Common myeloid progenitor, CD34-positive (primary cell): ENCODE results near the gene NMRK2.

Source experiments
- CTCF ChIA-PET: fragments of 350-600 bp; sonication (Branson Sonifier 250); formaldehyde crosslinking; loops from one replicate; lab custom pipeline; 2021; ENCODE audit warnings: antibody characterized with exemption; lab: Charles Lee
- POLR2A ChIA-PET: fragments of 350-600 bp; sonication (Branson Sonifier 250); formaldehyde crosslinking; loops from one replicate; lab custom pipeline; 2021; ENCODE audit warnings: antibody characterized with exemption; lab: Charles Lee
- DNase-seq, 3 donors: peaks; one replicate each; pipeline versions ENCODE4 v3.0.0 to v3.0.0-alpha.2; 2013
- H3K27ac ChIP-seq, 2 experiments: 1 replicate in 1 of 2; 2 replicates in 1 of 2; pipeline ENCODE4 v1.7.0; 2013; ENCODE audit warnings: inconsistent platforms in 2 of 2, low read length in 2 of 2, mild to moderate bottlenecking in 2 of 2, low read depth in 1 of 2, moderate library complexity in 1 of 2; ENCODE audit not compliant: severe bottlenecking in 2 of 2, insufficient read depth in 1 of 2, poor library complexity in 1 of 2
- H3K27me3 ChIP-seq, 5 experiments: replicated peaks in 2 of 5; 1 replicate in 3 of 5; 2 replicates in 2 of 5; pipeline versions ENCODE4 v1.6.1 to v1.7.0; 2013; ENCODE audit warnings: low read length in 4 of 5, mild to moderate bottlenecking in 2 of 5, moderate library complexity in 2 of 5, inconsistent platforms in 1 of 5; ENCODE audit not compliant: insufficient read depth in 5 of 5, control insufficient read depth in 4 of 5
- H3K36me3 ChIP-seq, 4 experiments: 1 replicate in 2 of 4; 2 replicates in 2 of 4; pipeline versions ENCODE4 v1.6.1 to v1.7.0; 2013; ENCODE audit warnings: low read length in 3 of 4, control low read depth in 1 of 4, mild to moderate bottlenecking in 1 of 4; ENCODE audit not compliant: control insufficient read depth in 4 of 4, insufficient read depth in 4 of 4
- H3K4me1 ChIP-seq, 4 experiments: 1 replicate in 3 of 4; 2 replicates in 1 of 4; pipeline versions ENCODE4 v1.6.1 to v1.7.1; 2013; ENCODE audit warnings: low read length in 3 of 4, mild to moderate bottlenecking in 3 of 4, control low read depth in 1 of 4, inconsistent platforms in 1 of 4, moderate library complexity in 1 of 4; ENCODE audit not compliant: control insufficient read depth in 4 of 4, insufficient read depth in 4 of 4; ENCODE audit errors: control extremely low read depth in 1 of 4
- H3K4me3 ChIP-seq, 7 experiments: 1 replicate in 4 of 7; 2 replicates in 3 of 7; pipeline versions ENCODE4 v1.5.1 to v1.7.0; 2013; ENCODE audit warnings: mild to moderate bottlenecking in 7 of 7, low read length in 6 of 7, moderate library complexity in 6 of 7, inconsistent platforms in 2 of 7, low read depth in 2 of 7, control low read depth in 1 of 7; ENCODE audit not compliant: insufficient read depth in 4 of 7, control insufficient read depth in 1 of 7; ENCODE audit errors: extremely low read depth in 1 of 7
- H3K9me3 ChIP-seq, 5 experiments: 1 replicate in 4 of 5; 2 replicates in 1 of 5; pipeline versions ENCODE4 v1.6.1 to v1.7.1; 2013; ENCODE audit warnings: low read length in 4 of 5, mild to moderate bottlenecking in 2 of 5, inconsistent platforms in 1 of 5, low read depth in 1 of 5, moderate library complexity in 1 of 5; ENCODE audit not compliant: control insufficient read depth in 4 of 5, insufficient read depth in 2 of 5; ENCODE audit errors: control extremely low read depth in 1 of 5
- WGBS: methylation state at CpG from one replicate; pipeline ENCODE4 v1.1.5; 2013; ENCODE audit not compliant: insufficient coverage; 5-methylcytosine and 5-hydroxymethylcytosine counted together

Gene NMRK2

GRCh38 chr19:3986260-3987041 lies 53.6 kb downstream of the NMRK2 start:
- no peaks in the 10 kb centered on the region for H3K27me3 ChIP-seq
- H3K4me3 ChIP-seq = peak overlapping the region in 6 of 7 experiments; percentile 85 to 100 (median 100)
- peak; percentile 81 to 87 (median 87) for DNase-seq
- peaks cover 15 to 38% (median 33%) of the 10 kb centered on the region in 4 experiments for H3K4me1 ChIP-seq
- H3K27ac ChIP-seq = peak overlapping the region in 1 of 2 experiments; percentile 96
- WGBS = 0% methylated on average over 8 of the region's 21 CpGs
- POLR2A ChIA-PET = interaction anchor here (0.6 kb wide), 1 partner anchor 86 kb away, joined by 3 read pairs; no protein-coding TSS in a partner anchor
- H3K9me3 ChIP-seq = no peaks in the 10 kb centered on the region
- CTCF ChIA-PET = interaction anchor here (0.9 to 2.0 kb wide), 8 partner anchors 11 to 221 kb away, joined by 3 to 8 read pairs (median 4); no protein-coding TSS in a partner anchor
- H3K36me3 ChIP-seq = peaks cover 14 to 34% (median 29%) of the 10 kb centered on the region in 4 experiments

GRCh38 chr19:3987619-3988371 lies 54.9 kb downstream of the NMRK2 start:
- Histone ChIP-seq H3K9me3 (no peaks in the 10 kb centered on the region), H3K27me3 (no peaks in the 10 kb centered on the region), H3K4me1 (peaks cover 15 to 38% (median 33%) of the 10 kb centered on the region in 4 experiments), H3K27ac (no peak overlapping the region), H3K4me3 (peak overlapping the region in 5 of 7 experiments; percentile 21 to 100 (median 95)), H3K36me3 (peaks cover 6 to 20% (median 17%) of the 10 kb centered on the region in 4 experiments)
- ChIA-PET CTCF (interaction anchor here (0.8 to 2.2 kb wide), 11 partner anchors 9 to 521 kb away, joined by 3 to 12 read pairs (median 4); partner anchors contain the start of gene PIAS4), POLR2A (interaction anchor here (0.5 to 0.6 kb wide), 3 partner anchors 61 to 1217 kb away, joined by 4 to 6 read pairs (median 5); no protein-coding TSS in a partner anchor)
- WGBS = 19% methylated on average over 19 of the region's 30 CpGs
- peak; percentile 86 to 95 (median 91) for DNase-seq

- Histone ChIP-seq H3K4me3 (no peak overlapping the region), H3K4me1 (peaks cover 12 to 21% (median 19%) of the 10 kb centered on the region in 4 experiments), H3K9me3 (no peaks in the 10 kb centered on the region), H3K36me3 (no peaks in the 10 kb centered on the region), H3K27ac (no peak overlapping the region), H3K27me3 (no peaks in the 10 kb centered on the region)
- 25% methylated on average over 1 of the region's 3 CpGs for WGBS
- ChIA-PET POLR2A (no interaction called here), CTCF (interaction anchor here (1.3 kb wide), 1 partner anchor 9 kb away, joined by 3 read pairs; no protein-coding TSS in a partner anchor)
- no peak for DNase-seq
These were observed 57.9 kb downstream of the NMRK2 start for GRCh38 chr19:3990815-3991117.
